ENCODE results near the gene DPP9.

DNA sequence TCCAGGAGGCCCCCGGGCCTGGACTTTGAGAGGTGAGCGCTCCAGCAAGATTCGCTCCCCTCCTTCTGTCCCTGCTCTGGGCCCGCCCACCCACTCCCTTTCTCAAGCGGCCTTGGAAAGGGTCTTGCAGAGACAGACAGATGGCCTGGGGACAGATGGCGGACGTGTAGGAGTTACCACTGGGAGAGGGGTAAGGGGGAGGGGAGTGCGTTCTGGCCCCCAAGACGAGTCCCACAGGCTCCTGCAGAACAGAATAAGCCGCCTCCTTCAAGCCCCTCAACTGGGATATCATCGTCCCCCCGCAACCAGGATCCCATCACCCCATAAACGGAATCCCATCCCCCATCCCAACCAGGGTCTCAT lies 87.9 kb downstream of the DPP9 start:
- TF ChIP-seq, protein P1, sequence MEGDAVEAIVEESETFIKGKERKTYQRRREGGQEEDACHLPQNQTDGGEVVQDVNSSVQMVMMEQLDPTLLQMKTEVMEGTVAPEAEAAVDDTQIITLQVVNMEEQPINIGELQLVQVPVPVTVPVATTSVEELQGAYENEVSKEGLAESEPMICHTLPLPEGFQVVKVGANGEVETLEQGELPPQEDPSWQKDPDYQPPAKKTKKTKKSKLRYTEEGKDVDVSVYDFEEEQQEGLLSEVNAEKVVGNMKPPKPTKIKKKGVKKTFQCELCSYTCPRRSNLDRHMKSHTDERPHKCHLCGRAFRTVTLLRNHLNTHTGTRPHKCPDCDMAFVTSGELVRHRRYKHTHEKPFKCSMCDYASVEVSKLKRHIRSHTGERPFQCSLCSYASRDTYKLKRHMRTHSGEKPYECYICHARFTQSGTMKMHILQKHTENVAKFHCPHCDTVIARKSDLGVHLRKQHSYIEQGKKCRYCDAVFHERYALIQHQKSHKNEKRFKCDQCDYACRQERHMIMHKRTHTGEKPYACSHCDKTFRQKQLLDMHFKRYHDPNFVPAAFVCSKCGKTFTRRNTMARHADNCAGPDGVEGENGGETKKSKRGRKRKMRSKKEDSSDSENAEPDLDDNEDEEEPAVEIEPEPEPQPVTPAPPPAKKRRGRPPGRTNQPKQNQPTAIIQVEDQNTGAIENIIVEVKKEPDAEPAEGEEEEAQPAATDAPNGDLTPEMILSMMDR (IDR thresholded peaks at IDR 0.05), result no peak
- no peak for TF ChIP-seq POLR2AphosphoS5 (IDR thresholded peaks at IDR 0.05)

Data from gastroesophageal sphincter (tissue), 3 donors.